ENCODE results near the gene G3BP1. TPM values are rescaled to one million over a fixed set of nuclear protein-coding genes. Genes with fewer than 3 reads are reported as not detected.
A peak's percentile ranks its signal among the peaks of the same experiment; 100 is the strongest.
"Not testable (repeated sequence)": the region's sequence is repeated elsewhere in the genome, so short reads cannot be mapped to it uniquely, and the experiment has no call there.

G3BP1 gene
- total RNA-seq, 2 experiments from 2014 or later: 192 to 279 TPM

DNA sequence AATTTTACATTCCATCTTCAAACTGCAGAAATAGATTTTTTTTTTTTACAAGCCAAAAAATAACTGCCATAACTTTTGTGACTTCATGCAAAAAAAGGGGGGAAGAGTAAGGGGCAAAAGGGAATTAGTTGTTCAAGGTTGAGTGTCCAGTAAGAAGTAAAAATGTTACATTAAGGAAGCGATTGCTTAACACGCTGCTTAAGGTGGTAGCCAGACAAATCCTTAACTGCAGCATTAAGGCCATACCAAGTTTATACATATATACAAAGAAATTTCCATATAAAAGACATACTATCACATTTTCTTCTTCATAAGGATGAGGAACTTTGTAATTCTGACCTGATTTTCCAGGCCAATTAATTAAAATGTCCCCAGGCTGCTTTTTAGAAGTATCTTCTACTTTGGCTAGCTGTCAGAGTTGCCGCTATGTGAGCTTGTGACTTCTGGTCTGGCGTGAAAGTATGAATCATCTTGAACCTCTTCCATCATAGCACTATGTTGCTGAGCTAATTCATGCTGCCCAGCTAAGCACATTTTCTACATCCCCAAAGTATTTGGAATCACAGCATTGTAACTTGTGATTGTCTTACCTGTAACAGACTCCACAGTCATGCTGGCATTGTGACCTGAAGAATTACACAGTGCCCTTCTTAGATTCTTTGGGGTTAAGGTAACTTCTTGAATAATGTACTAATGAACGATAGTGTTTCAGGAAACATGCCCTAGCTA, 40.0 kb downstream of the G3BP1 start:
- H3K4me3 Mint-ChIP-seq: no peak overlapping the region
- H3K4me1 Mint-ChIP-seq: peaks cover 14% of the 10 kb centered on the region
- no peaks in the 10 kb centered on the region for H3K27me3 Mint-ChIP-seq
- no peaks in the 10 kb centered on the region for H3K9me3 Mint-ChIP-seq (ENCODE audit: low read depth)
- DNase-seq (no peak), ATAC-seq (no peak)
- no peak overlapping the region for H3K27ac Mint-ChIP-seq
- CTCF ChIA-PET: interaction anchor here (2.4 kb wide), 1 partner anchor 13 kb away, joined by 6 read pairs; no protein-coding TSS in a partner anchor
- peaks cover 86% of the 10 kb centered on the region for H3K36me3 Mint-ChIP-seq

- Mint-ChIP-seq H3K27ac (no peak overlapping the region), H3K9me3 (ENCODE audit: low read depth) (no peaks in the 10 kb centered on the region), H3K36me3 (peaks cover 79% of the 10 kb centered on the region), H3K4me1 (peaks cover 9% of the 10 kb centered on the region), H3K4me3 (no peak overlapping the region), H3K27me3 (no peaks in the 10 kb centered on the region)
- CTCF ChIA-PET: no interaction called here
- ATAC-seq: no peak
- DNase-seq: no peak
These were observed 41.1 kb downstream of the G3BP1 start for GRCh38 chr5:151812757-151813309.

- Mint-ChIP-seq H3K36me3 (peaks cover 62% of the 10 kb centered on the region), H3K9me3 (ENCODE audit: low read depth) (no peaks in the 10 kb centered on the region), H3K27me3 (no peaks in the 10 kb centered on the region), H3K4me3 (no peak overlapping the region), H3K4me1 (peaks cover 6% of the 10 kb centered on the region), H3K27ac (no peak overlapping the region)
- CTCF ChIA-PET: interaction anchor here (1.5 to 2.3 kb wide), 3 partner anchors 9 to 700 kb away, joined by 4 to 12 read pairs (median 5); no protein-coding TSS in a partner anchor
- no peak for DNase-seq
- no peak for ATAC-seq
These were observed 43.3 kb downstream of the G3BP1 start for GRCh38 chr5:151815051-151815450.

GRCh38 chr5:151819830-151820229, 48.1 kb downstream of the G3BP1 start:
- Mint-ChIP-seq H3K4me1 (no peaks in the 10 kb centered on the region), H3K27ac (peak overlapping the region; percentile 34), H3K27me3 (no peaks in the 10 kb centered on the region), H3K9me3 (ENCODE audit: low read depth) (no peaks in the 10 kb centered on the region), H3K36me3 (peaks cover 19% of the 10 kb centered on the region), H3K4me3 (no peak overlapping the region)
- ATAC-seq (no peak), DNase-seq (no peak)
- CTCF ChIA-PET: interaction anchor here (1.5 kb wide), 1 partner anchor 167 kb away, joined by 3 read pairs; no protein-coding TSS in a partner anchor

GRCh38 chr5:151820271-151820670, 48.5 kb downstream of the G3BP1 start:
- H3K27ac Mint-ChIP-seq: no peak overlapping the region
- CTCF ChIA-PET: interaction anchor here (0.8 to 1.5 kb wide), 2 partner anchors 168 to 323 kb away, joined by 3 read pairs; no protein-coding TSS in a partner anchor
- DNase-seq: no peak
- no peaks in the 10 kb centered on the region for H3K4me1 Mint-ChIP-seq
- no peaks in the 10 kb centered on the region for H3K9me3 Mint-ChIP-seq (ENCODE audit: low read depth)
- H3K36me3 Mint-ChIP-seq: peaks cover 18% of the 10 kb centered on the region
- no peak overlapping the region for H3K4me3 Mint-ChIP-seq
- H3K27me3 Mint-ChIP-seq: no peaks in the 10 kb centered on the region
- ATAC-seq: no peak

- Mint-ChIP-seq H3K4me1 (no peaks in the 10 kb centered on the region), H3K27ac (no peak overlapping the region), H3K9me3 (ENCODE audit: low read depth) (no peaks in the 10 kb centered on the region), H3K36me3 (peaks cover 12% of the 10 kb centered on the region), H3K4me3 (no peak overlapping the region), H3K27me3 (no peaks in the 10 kb centered on the region)
- CTCF ChIA-PET: interaction anchor here (0.8 to 1.5 kb wide), 2 partner anchors 168 to 322 kb away, joined by 3 read pairs; no protein-coding TSS in a partner anchor
- ATAC-seq (no peak), DNase-seq (no peak)
These were observed 49.1 kb downstream of the G3BP1 start for GRCh38 chr5:151820903-151821302.

DNA sequence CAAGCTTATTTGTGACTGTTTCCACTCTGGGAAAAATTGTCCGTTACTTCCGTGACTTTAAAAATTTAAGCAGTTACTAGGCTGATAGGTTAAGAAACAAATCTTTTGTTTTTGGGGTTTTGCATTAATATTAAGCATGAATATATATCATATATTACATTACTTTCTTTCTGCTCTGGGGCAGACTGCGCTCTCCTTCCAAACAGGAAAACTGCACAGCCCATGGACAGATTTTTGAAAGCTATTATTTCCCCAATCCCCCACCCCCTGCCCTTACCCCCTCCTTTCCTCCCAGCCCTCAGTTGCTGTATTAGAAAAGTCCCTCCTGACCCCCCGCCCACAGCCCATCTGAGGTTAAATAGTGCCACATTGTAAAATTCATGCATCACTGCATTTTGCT, 50.4 kb downstream of the G3BP1 start:
- no peaks in the 10 kb centered on the region for H3K9me3 Mint-ChIP-seq (ENCODE audit: low read depth)
- no peak for DNase-seq
- no peaks in the 10 kb centered on the region for H3K4me1 Mint-ChIP-seq
- no peak overlapping the region for H3K27ac Mint-ChIP-seq
- no peak for ATAC-seq
- no peaks in the 10 kb centered on the region for H3K27me3 Mint-ChIP-seq
- peaks cover 6% of the 10 kb centered on the region for H3K36me3 Mint-ChIP-seq
- CTCF ChIA-PET: no interaction called here
- H3K4me3 Mint-ChIP-seq: no peak overlapping the region

GRCh38 chr5:151825445-151825844, 53.7 kb downstream of the G3BP1 start:
- Mint-ChIP-seq H3K4me1 (no peaks in the 10 kb centered on the region), H3K27me3 (no peaks in the 10 kb centered on the region), H3K9me3 (ENCODE audit: low read depth) (no peaks in the 10 kb centered on the region), H3K36me3 (peaks cover 8% of the 10 kb centered on the region), H3K4me3 (no peak overlapping the region), H3K27ac (no peak overlapping the region)
- ATAC-seq (no peak), DNase-seq (peak; percentile 47)
- CTCF ChIA-PET: interaction anchor here (0.7 to 6.5 kb wide), 18 partner anchors 9 to 689 kb away, joined by 3 to 106 read pairs (median 4); partner anchors contain the start of gene G3BP1

DNA sequence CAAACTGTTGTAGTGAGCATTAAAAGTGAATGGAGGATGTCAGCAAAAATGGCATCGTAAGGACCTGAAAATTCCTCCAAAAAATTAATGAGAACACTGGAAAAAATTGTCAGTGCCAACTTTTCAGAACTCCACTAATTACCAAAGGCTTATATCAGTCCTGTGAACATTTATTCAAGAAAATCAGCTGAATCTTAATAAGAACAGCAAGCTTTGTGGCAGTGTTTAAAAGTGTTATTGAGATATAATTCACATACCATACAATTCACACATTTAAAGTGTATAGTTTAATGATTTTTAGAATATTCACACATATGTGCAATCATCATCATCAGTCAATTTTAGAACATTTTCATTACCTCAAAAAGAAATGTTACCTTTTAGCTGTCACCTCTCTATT, 57.6 kb downstream of the G3BP1 start:
- Mint-ChIP-seq H3K27me3 (no peaks in the 10 kb centered on the region), H3K9me3 (ENCODE audit: low read depth) (peaks cover 21% of the 10 kb centered on the region), H3K36me3 (peaks cover 13% of the 10 kb centered on the region), H3K4me3 (no peak overlapping the region), H3K27ac (no peak overlapping the region), H3K4me1 (no peaks in the 10 kb centered on the region)
- DNase-seq (no peak), ATAC-seq (no peak)
- CTCF ChIA-PET: interaction anchor here (1.1 to 6.5 kb wide), 3 partner anchors 170 to 520 kb away, joined by 3 to 106 read pairs (median 6); no protein-coding TSS in a partner anchor

GRCh38 chr5:151832843-151833242, 61.1 kb downstream of the G3BP1 start:
- peaks cover 28% of the 10 kb centered on the region for H3K9me3 Mint-ChIP-seq (ENCODE audit: low read depth)
- H3K27ac Mint-ChIP-seq, H3K4me3 Mint-ChIP-seq, ATAC-seq, H3K27me3 Mint-ChIP-seq, CTCF ChIA-PET, H3K4me1 Mint-ChIP-seq, DNase-seq: not testable (repeated sequence)
- H3K36me3 Mint-ChIP-seq: peaks cover 15% of the 10 kb centered on the region

DNA sequence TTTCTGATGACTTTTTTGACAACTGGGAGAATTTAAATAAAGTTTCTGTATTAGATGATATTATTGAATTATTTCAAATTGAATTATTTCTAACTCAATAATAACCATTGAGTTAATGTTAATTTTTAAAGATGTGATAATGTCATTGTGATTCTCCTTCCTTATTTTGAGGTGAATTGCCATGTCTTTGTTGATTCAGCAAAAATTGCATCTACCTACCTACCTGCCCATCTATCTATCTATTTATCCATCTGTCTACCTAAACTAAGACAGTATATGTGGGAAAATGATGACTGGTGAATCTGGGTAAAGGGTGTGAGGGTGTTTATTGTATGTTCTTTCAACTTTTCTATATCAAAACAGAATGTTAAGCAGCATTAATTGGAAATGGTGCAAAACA, 75.0 kb downstream of the G3BP1 start:
- H3K27ac Mint-ChIP-seq: no peak overlapping the region
- ATAC-seq: no peak
- H3K4me3 Mint-ChIP-seq: no peak overlapping the region
- H3K27me3 Mint-ChIP-seq: no peaks in the 10 kb centered on the region
- no peaks in the 10 kb centered on the region for H3K36me3 Mint-ChIP-seq
- H3K9me3 Mint-ChIP-seq (ENCODE audit: low read depth): no peaks in the 10 kb centered on the region
- H3K4me1 Mint-ChIP-seq: no peaks in the 10 kb centered on the region
- no peak for DNase-seq
- CTCF ChIA-PET: no interaction called here

DNA sequence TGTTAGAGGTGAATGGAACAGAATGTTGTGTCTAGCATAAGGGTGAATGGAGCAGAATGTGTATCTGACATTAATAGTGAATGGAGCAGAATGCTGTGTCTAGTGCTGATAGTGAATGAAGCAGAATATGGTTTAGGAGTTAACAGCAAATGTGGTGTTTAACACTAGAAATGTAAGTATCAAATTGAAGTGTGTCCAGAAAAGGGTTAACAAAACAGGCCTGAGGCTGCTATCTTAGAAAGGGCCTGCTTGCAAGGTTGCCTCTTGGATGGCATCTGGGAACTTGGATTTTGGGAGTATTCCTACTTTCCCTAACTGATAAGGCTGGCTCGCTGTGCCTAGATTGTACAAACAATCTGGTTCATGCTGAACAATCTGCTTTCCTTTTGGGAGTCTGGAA, 76.1 kb downstream of the G3BP1 start:
- Mint-ChIP-seq H3K36me3 (no peaks in the 10 kb centered on the region), H3K4me1 (no peaks in the 10 kb centered on the region), H3K27me3 (no peaks in the 10 kb centered on the region), H3K4me3 (no peak overlapping the region), H3K27ac (no peak overlapping the region), H3K9me3 (ENCODE audit: low read depth) (no peaks in the 10 kb centered on the region)
- ATAC-seq: no peak
- CTCF ChIA-PET: no interaction called here
- no peak for DNase-seq

- Mint-ChIP-seq H3K36me3 (no peaks in the 10 kb centered on the region), H3K27me3 (no peaks in the 10 kb centered on the region), H3K9me3 (ENCODE audit: low read depth) (no peaks in the 10 kb centered on the region), H3K4me1 (no peaks in the 10 kb centered on the region), H3K4me3 (no peak overlapping the region), H3K27ac (no peak overlapping the region)
- CTCF ChIA-PET: no interaction called here
- ATAC-seq: no peak
- no peak for DNase-seq
These were observed 83.9 kb downstream of the G3BP1 start for GRCh38 chr5:151855701-151856100.

- Mint-ChIP-seq H3K4me3 (no peak overlapping the region), H3K9me3 (ENCODE audit: low read depth) (no peaks in the 10 kb centered on the region), H3K36me3 (no peaks in the 10 kb centered on the region), H3K27ac (no peak overlapping the region), H3K4me1 (no peaks in the 10 kb centered on the region), H3K27me3 (no peaks in the 10 kb centered on the region)
- CTCF ChIA-PET: no interaction called here
- DNase-seq: no peak
- ATAC-seq: no peak
These were observed 85.1 kb downstream of the G3BP1 start for GRCh38 chr5:151856861-151857260.
